ENCODE measurements around the gene ZNF100.
A peak's percentile ranks its signal among the peaks of the same experiment; 100 is the strongest.
"Not testable (repeated sequence)": the region's sequence is repeated elsewhere in the genome, so short reads cannot be mapped to it uniquely, and the experiment has no call there.

Gene ZNF100

DNA sequence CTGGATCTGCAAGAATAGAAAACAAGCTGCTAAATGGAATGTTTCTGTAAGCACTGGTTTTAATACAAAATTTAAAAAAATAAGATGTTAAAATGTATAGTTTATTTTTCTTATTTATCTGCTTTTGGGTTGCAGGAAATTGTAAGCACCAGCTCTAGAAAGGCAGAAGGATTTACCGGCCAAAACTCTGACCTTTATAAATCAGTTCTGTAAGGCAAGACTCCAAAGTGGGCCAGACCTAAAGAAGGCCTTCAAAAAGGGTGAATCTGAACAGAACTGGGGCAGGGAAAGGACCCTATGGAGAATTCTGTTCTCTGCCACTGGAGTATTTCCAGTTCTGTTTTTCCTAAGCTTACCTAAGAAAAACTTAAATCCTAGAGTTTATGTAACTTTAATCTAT lies 19.3 kb downstream of the ZNF100 start:
- no peak for ATAC-seq (replicated peaks)
- no peak overlapping the region for H3K27ac Mint-ChIP-seq
- no peak for DNase-seq
- H3K36me3 Mint-ChIP-seq, result peaks cover 56 to 68% of the 10 kb centered on the region in 2 donors
- peaks cover 3 to 7% of the 10 kb centered on the region in 2 donors for H3K9me3 Mint-ChIP-seq
- no peaks in the 10 kb centered on the region for H3K27me3 Mint-ChIP-seq
- H3K4me1 Mint-ChIP-seq, result peaks cover 8 to 19% of the 10 kb centered on the region in 2 donors
- H3K4me3 Mint-ChIP-seq, result no peak overlapping the region

DNA sequence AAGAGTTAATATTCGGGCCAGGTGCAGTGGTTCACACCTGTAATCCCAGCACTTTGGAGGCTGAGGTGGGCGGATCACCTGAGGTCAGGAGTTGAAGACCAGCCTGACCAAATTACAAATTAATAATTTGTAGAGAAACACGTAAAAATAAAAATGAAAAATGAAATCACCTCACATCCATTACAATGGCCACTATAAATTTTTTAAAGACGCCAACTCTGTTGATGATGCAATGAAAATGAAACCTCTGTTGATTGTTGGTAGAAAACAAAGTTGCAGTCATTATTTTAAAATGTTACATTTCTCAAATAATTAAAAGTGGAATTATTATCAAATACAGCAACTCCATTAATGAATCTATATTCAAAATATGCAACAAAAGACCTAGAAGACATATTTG lies 26.8 kb downstream of the ZNF100 start:
- ATAC-seq (replicated peaks) (no peak), DNase-seq (no peak)
- no peak overlapping the region for H3K4me3 Mint-ChIP-seq
- H3K27ac Mint-ChIP-seq, result no peak overlapping the region
- H3K9me3 Mint-ChIP-seq, result peaks cover 8 to 14% of the 10 kb centered on the region in 2 donors
- no peaks in the 10 kb centered on the region for H3K27me3 Mint-ChIP-seq
- H3K36me3 Mint-ChIP-seq, result peaks cover 62 to 73% of the 10 kb centered on the region in 2 donors
- H3K4me1 Mint-ChIP-seq, result no peaks in the 10 kb centered on the region

DNA sequence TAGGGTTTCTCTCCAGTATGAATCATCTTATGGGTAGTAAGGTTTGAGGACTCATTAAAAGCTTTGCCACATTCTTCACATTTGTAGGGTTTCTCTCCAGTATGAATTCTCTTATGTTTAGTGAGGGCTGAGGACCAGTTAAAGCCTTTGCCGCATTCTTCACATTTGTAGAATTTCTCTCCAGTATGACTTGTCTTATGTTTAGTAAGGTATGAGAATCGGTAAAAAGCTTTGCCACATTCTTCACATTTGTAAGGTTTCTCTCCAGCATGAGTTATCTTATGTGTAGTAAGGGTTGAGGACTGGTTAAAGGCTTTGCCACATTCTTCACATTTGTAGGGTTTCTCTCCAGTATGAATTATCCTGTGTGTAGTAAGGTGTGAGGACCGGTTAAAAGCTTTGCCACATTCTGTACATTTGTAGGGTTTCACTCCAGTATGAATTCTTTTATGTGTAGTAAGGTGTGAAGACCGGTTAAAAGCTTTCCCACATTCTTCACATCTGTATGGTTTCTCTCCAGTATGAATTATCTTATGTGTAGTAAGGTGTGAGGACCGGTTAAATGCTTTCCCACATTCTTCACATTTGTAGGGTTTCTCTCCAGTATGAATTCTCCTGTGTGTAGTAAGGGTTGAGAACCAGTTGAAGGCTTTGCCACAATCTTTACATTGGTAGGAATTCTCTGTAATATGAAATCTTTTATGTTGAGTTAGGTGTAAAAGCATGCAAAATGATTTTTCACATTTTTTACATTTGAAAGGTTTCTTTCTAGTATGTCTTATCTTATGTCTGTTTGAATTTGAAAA lies 40.2 kb downstream of the ZNF100 start:
- ATAC-seq (replicated peaks), result not testable (repeated sequence)

DNA sequence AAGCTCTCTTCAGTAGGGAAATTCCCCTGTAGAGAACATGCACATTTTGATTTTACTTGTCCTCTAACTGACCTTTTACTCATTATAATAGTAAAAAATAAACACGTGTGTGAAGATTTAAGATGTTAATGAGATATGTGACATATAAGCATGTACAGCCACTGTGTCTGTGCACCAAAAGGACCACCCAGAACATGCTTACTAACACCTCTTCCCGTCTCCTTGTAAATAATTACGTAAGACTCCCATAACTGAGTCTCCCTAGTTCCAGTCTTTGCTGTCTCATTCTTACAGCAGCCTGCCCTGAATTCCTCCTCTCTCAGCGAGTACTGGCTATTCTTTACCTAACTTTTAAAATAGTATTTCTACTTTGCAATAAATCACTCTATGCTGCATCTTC lies 53.6 kb downstream of the ZNF100 start:
- Mint-ChIP-seq H3K36me3 (peaks cover 0 to 6% of the 10 kb centered on the region in 2 donors), H3K27ac (no peak overlapping the region), H3K9me3 (peaks cover 2 to 4% of the 10 kb centered on the region in 2 donors), H3K27me3 (no peaks in the 10 kb centered on the region), H3K4me1 (no peaks in the 10 kb centered on the region), H3K4me3 (no peak overlapping the region)
- ATAC-seq (replicated peaks), result no peak
- DNase-seq, result no peak

More for the DNA sequence above, 40.2 kb downstream of the ZNF100 start:
- H3K36me3 Mint-ChIP-seq, result peaks cover 37 to 63% of the 10 kb centered on the region in 2 donors
- H3K4me3 Mint-ChIP-seq, DNase-seq, H3K4me1 Mint-ChIP-seq, H3K27me3 Mint-ChIP-seq, H3K27ac Mint-ChIP-seq: not testable (repeated sequence)
- H3K9me3 Mint-ChIP-seq, result peaks cover 13 to 16% of the 10 kb centered on the region in 2 donors

DNA sequence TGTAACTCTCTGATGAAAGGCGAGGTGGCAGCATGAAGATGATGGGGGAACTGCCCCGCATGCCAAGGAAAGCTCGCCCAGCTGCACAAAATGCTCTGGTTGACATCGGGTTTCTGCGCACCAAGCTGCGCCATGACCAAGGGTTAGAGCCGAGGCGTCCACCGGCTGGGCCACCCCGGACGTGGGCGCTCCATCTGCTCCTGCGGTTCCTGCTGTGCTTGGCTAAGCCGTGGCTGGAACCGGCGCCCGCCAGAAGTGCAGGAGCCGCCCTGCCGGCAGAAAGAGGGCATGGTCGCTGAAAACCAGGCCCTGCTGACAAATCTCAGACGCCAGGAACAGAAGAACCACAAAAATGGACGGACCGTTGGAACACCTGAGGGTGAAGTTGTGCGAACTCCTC lies 57.9 kb downstream of the ZNF100 start:
- Mint-ChIP-seq H3K36me3 (no peaks in the 10 kb centered on the region), H3K27me3 (no peaks in the 10 kb centered on the region), H3K9me3 (peaks cover 4 to 7% of the 10 kb centered on the region in 2 donors), H3K27ac (no peak overlapping the region), H3K4me3 (no peak overlapping the region), H3K4me1 (no peaks in the 10 kb centered on the region)
- DNase-seq (no peak), ATAC-seq (replicated peaks) (no peak)

DNA sequence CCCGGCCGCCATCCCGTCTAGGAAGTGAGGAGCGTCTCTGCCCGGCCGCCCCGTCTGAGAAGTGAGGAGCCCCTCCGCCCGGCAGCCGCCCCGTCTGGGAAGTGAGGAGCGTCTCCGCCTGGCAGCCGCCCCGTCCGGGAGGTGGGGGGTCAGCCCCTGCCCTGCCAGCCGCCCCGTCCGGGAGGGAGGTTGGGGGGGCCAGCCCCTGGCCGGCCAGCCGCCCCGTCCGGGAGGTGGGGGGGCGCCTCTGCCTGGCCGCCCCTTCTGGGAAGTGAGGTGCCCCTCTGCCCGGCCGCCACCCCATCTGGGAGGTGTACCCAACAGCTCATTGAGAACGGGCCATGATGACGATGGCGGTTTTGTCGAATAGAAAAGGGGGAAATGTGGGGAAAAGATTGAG lies 59.5 kb downstream of the ZNF100 start:
- not testable (repeated sequence) for ATAC-seq (replicated peaks); H3K4me3 Mint-ChIP-seq; H3K27me3 Mint-ChIP-seq; H3K27ac Mint-ChIP-seq; H3K36me3 Mint-ChIP-seq; H3K4me1 Mint-ChIP-seq; DNase-seq; H3K9me3 Mint-ChIP-seq

DNA sequence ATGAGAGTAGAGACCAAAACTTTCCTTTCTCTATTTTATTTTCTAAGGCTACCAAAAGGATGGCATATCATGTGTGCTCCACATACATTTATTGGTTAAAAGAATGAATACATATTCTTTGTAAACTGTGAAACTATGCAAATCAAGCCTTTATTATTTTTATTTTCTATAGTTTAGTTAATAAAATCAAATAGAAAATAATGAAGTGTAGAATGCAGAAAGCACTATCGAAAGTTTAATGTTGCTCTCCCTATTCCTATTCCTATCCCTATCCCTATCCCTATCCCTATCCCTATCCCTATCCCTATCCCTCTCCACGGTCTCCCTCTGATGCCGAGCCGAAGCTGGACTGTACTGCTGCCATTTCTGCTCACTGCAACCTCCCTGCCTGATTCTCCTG lies 60.3 kb downstream of the ZNF100 start:
- Mint-ChIP-seq H3K27ac (no peak overlapping the region), H3K4me1 (no peaks in the 10 kb centered on the region), H3K27me3 (no peaks in the 10 kb centered on the region), H3K36me3 (no peaks in the 10 kb centered on the region), H3K4me3 (no peak overlapping the region), H3K9me3 (peaks cover 4 to 6% of the 10 kb centered on the region in 2 donors)
- no peak for ATAC-seq (replicated peaks)
- DNase-seq, result no peak

DNA sequence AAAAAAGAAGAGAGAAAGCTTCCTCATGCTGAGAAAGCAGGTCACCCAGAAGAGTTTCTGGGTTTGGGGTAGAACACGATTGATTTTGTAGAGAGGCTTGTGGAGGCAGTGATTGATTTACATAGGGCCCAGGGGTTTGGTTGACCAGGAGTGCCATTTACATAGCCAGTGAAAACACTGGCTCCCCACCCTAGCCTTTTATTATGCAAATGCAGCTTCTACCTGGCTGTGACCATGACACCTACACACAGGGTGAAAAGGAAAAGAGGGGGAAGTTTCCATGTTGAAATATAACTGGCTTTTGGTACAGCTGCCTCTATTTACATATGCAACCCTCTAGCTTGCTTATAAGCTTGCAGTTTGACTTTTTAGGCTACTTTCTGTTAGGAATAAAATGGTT lies 62.0 kb downstream of the ZNF100 start:
- DNase-seq (no peak), ATAC-seq (replicated peaks) (no peak)
- no peaks in the 10 kb centered on the region for H3K4me1 Mint-ChIP-seq
- H3K27me3 Mint-ChIP-seq, result no peaks in the 10 kb centered on the region
- H3K9me3 Mint-ChIP-seq, result peaks cover 4 to 6% of the 10 kb centered on the region in 2 donors
- no peaks in the 10 kb centered on the region for H3K36me3 Mint-ChIP-seq
- no peak overlapping the region for H3K27ac Mint-ChIP-seq
- H3K4me3 Mint-ChIP-seq, result no peak overlapping the region

DNA sequence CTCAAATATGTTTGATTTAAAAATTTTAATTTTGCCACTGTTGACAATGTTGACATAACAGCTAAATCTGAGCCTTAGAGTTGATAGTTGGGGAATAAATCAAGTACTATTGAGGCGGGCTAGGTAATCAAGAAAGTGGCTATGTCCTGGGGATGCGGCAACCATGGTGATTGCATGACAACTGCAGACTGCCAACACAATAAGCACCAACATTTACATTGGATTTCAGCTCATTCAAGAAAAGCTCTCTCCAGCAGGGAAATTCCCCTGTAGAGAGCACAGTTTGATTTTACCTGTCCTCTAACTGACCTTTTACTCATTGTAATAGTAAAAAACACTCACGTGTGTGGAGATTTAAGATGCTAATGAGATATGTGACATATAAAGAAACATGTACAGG lies 63.1 kb downstream of the ZNF100 start:
- H3K4me1 Mint-ChIP-seq, result no peaks in the 10 kb centered on the region
- no peak overlapping the region for H3K4me3 Mint-ChIP-seq
- H3K9me3 Mint-ChIP-seq, result peaks cover 0 to 6% of the 10 kb centered on the region in 2 donors
- ATAC-seq (replicated peaks), result no peak
- H3K27me3 Mint-ChIP-seq, result no peaks in the 10 kb centered on the region
- H3K27ac Mint-ChIP-seq, result no peak overlapping the region
- H3K36me3 Mint-ChIP-seq, result no peaks in the 10 kb centered on the region
- no peak for DNase-seq

DNA sequence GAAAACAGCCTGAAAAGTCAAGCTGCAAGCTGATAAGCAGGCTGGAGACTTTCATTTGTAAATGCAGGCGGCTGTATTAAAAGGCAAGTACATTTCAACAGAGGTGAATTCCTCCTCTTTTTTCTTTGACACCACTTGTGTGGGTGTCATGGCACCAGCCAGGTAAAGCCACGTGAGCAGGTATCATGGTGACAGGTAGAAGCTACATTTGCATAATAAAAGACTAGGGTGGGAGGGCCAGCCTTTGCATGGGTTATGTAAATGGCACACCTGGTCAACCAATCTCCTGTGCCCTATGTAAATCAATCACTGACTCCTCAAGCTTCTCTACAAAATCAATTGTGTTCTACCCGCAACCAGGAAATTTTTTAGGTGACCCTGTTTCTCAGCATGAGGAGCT lies 68.2 kb downstream of the ZNF100 start:
- no peak for DNase-seq
- no peaks in the 10 kb centered on the region for H3K9me3 Mint-ChIP-seq
- H3K4me3 Mint-ChIP-seq, result no peak overlapping the region
- no peaks in the 10 kb centered on the region for H3K36me3 Mint-ChIP-seq
- no peak for ATAC-seq (replicated peaks)
- H3K27me3 Mint-ChIP-seq, result no peaks in the 10 kb centered on the region
- H3K4me1 Mint-ChIP-seq, result no peaks in the 10 kb centered on the region
- no peak overlapping the region for H3K27ac Mint-ChIP-seq

DNA sequence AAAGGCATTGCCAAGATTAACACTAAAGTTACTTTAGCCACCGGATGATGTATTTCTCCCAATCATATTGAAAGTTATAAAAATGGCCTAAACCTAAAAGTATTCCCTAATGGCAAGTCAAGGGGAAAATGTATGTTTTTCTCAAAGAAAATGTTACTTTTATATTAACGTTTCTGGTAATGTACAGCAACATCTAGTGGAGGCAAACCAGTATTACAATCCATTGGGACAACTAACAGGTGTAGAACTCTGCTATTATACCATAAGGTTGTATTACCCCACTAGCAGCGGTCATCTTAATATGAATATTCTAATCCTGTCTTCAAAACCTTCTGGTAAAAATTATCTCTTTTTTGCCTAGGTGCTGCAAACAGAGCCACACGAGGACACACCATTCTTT lies 69.2 kb downstream of the ZNF100 start:
- no peak overlapping the region for H3K4me3 Mint-ChIP-seq
- H3K27me3 Mint-ChIP-seq, result no peaks in the 10 kb centered on the region
- H3K36me3 Mint-ChIP-seq, result no peaks in the 10 kb centered on the region
- H3K4me1 Mint-ChIP-seq, result no peaks in the 10 kb centered on the region
- DNase-seq (no peak), ATAC-seq (replicated peaks) (peak; percentile 49 to 55)
- no peaks in the 10 kb centered on the region for H3K9me3 Mint-ChIP-seq
- H3K27ac Mint-ChIP-seq, result no peak overlapping the region

DNA sequence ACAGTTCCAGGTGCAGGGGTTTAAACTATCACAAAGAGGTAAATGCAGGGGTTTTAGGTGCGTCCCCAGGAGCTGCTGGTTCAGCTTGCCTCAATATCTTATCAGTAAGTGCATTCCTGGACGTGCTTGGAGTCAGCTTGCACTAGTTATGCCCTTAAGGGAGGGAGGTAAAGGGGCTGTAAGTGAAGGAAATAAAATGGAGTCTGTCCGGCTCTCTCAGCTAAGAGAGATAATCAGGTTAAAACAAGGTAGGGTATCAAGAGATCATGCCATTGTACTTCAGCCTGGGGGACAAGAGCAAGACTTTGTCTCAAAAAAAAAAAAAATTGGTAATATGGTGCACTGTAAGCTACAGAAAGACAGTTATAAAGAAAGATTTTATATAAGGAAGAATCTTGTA lies 69.7 kb downstream of the ZNF100 start:
- Mint-ChIP-seq H3K27ac (no peak overlapping the region), H3K4me3 (no peak overlapping the region), H3K4me1 (no peaks in the 10 kb centered on the region), H3K36me3 (no peaks in the 10 kb centered on the region), H3K9me3 (no peaks in the 10 kb centered on the region), H3K27me3 (no peaks in the 10 kb centered on the region)
- ATAC-seq (replicated peaks) (no peak), DNase-seq (no peak)

DNA sequence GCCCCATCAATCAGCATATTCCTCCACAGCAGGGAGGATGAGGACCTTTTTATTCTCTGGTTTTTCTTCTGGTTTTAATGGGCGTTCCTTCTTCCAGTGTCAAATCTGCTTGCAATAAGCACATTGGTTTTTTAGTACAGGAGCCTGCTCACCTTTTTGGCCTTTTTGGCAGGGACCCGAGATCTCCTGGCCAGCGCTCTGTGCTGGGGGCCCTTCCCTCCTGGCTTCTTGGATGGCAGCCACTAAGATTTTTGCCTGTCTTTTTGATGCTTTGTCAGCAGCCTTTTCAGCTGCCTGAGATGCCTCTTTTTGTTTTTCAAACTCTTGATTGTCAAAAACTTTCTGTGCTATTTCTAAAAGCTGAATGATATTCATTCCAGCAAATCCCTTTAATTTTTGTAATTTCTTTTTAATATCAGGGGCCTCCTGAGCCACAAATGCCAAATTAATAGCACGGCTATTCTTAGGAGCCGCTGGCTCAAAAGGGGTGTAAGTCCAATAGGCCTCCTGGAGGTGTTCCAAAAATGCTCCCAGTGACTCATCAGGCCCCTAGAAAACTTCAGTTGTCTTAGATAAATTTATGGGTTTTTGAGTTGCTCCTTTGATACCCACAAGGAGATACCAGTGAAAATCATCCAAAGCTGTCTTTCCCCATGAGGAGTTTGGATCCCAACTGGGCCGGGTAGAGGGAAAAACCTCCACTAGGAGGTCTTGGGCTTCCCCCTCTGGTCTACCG lies 73.0 kb downstream of the ZNF100 start:
- Mint-ChIP-seq H3K27ac (no peak overlapping the region), H3K36me3 (no peaks in the 10 kb centered on the region), H3K4me1 (no peaks in the 10 kb centered on the region), H3K9me3 (no peaks in the 10 kb centered on the region), H3K4me3 (no peak overlapping the region), H3K27me3 (no peaks in the 10 kb centered on the region)
- ATAC-seq (replicated peaks) (no peak), DNase-seq (no peak)

DNA sequence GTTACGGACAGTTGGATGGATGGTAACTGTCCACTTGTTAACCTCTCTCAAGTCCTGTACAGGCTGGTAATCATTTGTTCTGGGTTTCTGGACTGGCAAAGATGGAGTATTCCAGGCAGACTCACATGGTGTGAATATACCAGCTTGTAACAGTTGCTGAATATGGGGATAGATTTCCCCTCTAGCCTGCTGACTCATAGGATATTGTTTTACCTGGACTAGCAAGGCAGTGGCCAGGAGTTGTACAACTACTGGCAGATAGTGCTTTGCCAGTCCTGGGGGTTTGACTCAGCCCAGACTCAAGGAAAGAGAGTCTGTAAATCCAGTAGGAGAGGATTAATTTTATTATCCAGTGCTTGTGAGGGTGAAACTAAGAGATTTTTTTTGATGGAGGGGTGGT lies 74.0 kb downstream of the ZNF100 start:
- H3K36me3 Mint-ChIP-seq, result no peaks in the 10 kb centered on the region
- H3K9me3 Mint-ChIP-seq, result no peaks in the 10 kb centered on the region
- no peak overlapping the region for H3K27ac Mint-ChIP-seq
- no peaks in the 10 kb centered on the region for H3K4me1 Mint-ChIP-seq
- ATAC-seq (replicated peaks) (no peak), DNase-seq (no peak)
- H3K27me3 Mint-ChIP-seq, result no peaks in the 10 kb centered on the region
- H3K4me3 Mint-ChIP-seq, result no peak overlapping the region

DNA sequence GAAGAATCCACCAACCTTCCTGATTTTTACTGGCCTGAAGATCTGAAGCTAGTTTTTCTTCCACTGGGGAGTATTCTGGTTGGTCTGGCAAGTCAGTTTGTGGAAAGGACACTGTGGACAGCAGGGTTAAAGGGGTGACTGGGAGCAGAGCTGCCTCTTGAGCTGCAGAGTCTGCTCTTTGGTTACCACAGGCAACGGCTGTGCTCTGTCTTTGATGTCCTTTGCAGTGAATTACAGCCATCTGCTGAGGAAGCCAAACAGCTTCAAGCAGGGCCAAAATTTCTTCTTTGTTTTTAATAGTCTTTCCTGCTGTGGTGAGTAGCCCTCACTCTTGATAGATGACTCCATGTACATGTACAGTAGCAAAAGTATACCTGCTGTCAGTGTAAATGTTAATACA lies 75.7 kb downstream of the ZNF100 start:
- Mint-ChIP-seq H3K27ac (no peak overlapping the region), H3K36me3 (no peaks in the 10 kb centered on the region), H3K9me3 (no peaks in the 10 kb centered on the region), H3K4me1 (no peaks in the 10 kb centered on the region), H3K4me3 (no peak overlapping the region), H3K27me3 (no peaks in the 10 kb centered on the region)
- ATAC-seq (replicated peaks) (no peak), DNase-seq (no peak)

All from stimulated activated naive B cell treated with anti-CD40 and anti-IgM and Interleukin-4, amounts not matched to agents 10 μg/mL and 1 μg/mL and 100 μg/mL, for 72 hours (primary cell).